ENCODE data around the gene MATN3.

DNA sequence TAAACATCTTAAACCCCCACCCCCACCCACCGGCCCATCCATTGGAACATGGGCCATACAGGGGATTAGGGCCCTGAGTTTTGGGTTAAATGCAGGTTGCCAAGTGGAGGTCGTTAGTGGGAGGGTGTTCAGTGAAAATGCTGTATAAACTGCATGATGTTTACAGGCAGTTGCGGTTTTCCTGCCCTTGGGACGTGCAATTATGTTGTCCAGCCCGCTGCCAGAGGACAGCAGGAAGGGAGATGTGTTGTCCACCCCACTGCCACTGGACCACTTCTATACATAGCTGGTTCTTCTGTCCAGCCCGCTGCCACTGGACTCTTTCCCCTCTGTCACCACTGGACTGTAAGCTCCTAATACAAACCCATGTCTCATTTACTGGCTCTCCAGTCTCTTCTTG, 41.7 kb upstream of the MATN3 start:
- TF ChIP-seq, protein P1, sequence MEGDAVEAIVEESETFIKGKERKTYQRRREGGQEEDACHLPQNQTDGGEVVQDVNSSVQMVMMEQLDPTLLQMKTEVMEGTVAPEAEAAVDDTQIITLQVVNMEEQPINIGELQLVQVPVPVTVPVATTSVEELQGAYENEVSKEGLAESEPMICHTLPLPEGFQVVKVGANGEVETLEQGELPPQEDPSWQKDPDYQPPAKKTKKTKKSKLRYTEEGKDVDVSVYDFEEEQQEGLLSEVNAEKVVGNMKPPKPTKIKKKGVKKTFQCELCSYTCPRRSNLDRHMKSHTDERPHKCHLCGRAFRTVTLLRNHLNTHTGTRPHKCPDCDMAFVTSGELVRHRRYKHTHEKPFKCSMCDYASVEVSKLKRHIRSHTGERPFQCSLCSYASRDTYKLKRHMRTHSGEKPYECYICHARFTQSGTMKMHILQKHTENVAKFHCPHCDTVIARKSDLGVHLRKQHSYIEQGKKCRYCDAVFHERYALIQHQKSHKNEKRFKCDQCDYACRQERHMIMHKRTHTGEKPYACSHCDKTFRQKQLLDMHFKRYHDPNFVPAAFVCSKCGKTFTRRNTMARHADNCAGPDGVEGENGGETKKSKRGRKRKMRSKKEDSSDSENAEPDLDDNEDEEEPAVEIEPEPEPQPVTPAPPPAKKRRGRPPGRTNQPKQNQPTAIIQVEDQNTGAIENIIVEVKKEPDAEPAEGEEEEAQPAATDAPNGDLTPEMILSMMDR (IDR thresholded peaks at IDR 0.05) = no peak
- TF ChIP-seq POLR2AphosphoS5 (IDR thresholded peaks at IDR 0.05) = no peak
